T-helper 22 cell (primary cell): ENCODE measurements around the gene HOXB8.

Source experiments
- DNase-seq: peaks from one replicate; pipeline ENCODE4 v3.0.0-alpha.2; 2020; ENCODE audit warnings: low read depth

HOXB8 gene

GRCh38 chr17:48615047-48615962, at the start of gene HOXB8:
HOXB8 (minus strand) TSS chr17:48615292; CDS start chr17:48614704, 588 bp downstream.
- DNase-seq, result no peak

GRCh38 chr17:48663134-48663924, 48.2 kb upstream of the HOXB8 start:
- DNase-seq, result no peak

- DNase-seq, result no peak
These were observed 40.8 kb upstream of the HOXB8 start for GRCh38 chr17:48655913-48656312.

GRCh38 chr17:48649741-48650140, 34.6 kb upstream of the HOXB8 start:
- DNase-seq, result no peak

- DNase-seq, result no peak
These were observed 32.8 kb upstream of the HOXB8 start for GRCh38 chr17:48647963-48648245.

GRCh38 chr17:48647103-48647962, 32.2 kb upstream of the HOXB8 start:
- no peak for DNase-seq

- DNase-seq, result no peak
These were observed 31.4 kb upstream of the HOXB8 start for GRCh38 chr17:48646183-48647102.

- no peak for DNase-seq
These were observed 30.6 kb upstream of the HOXB8 start for GRCh38 chr17:48645639-48646182.

- DNase-seq, result no peak
These were observed 29.9 kb upstream of the HOXB8 start for GRCh38 chr17:48644910-48645557.

GRCh38 chr17:48644159-48644558, 29.1 kb upstream of the HOXB8 start:
- no peak for DNase-seq

- no peak for DNase-seq
These were observed 28.6 kb upstream of the HOXB8 start for GRCh38 chr17:48643697-48644012.

GRCh38 chr17:48642843-48643696, 28.0 kb upstream of the HOXB8 start:
- no peak for DNase-seq

- DNase-seq, result no peak
These were observed 27.2 kb upstream of the HOXB8 start for GRCh38 chr17:48642059-48642842.

GRCh38 chr17:48641541-48642058, 26.5 kb upstream of the HOXB8 start:
- no peak for DNase-seq

GRCh38 chr17:48640858-48641180, 25.7 kb upstream of the HOXB8 start:
- DNase-seq, result no peak

- no peak for DNase-seq
These were observed 25.1 kb upstream of the HOXB8 start for GRCh38 chr17:48639982-48640857.

- no peak for DNase-seq
These were observed 24.0 kb upstream of the HOXB8 start for GRCh38 chr17:48639136-48639535.
